ENCODE measurements around the gene MCRS1.
"Not testable (repeated sequence)": the region's sequence is repeated elsewhere in the genome, so short reads cannot be mapped to it uniquely, and the experiment has no call there.

MCRS1 gene, protein sequence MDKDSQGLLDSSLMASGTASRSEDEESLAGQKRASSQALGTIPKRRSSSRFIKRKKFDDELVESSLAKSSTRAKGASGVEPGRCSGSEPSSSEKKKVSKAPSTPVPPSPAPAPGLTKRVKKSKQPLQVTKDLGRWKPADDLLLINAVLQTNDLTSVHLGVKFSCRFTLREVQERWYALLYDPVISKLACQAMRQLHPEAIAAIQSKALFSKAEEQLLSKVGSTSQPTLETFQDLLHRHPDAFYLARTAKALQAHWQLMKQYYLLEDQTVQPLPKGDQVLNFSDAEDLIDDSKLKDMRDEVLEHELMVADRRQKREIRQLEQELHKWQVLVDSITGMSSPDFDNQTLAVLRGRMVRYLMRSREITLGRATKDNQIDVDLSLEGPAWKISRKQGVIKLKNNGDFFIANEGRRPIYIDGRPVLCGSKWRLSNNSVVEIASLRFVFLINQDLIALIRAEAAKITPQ

GRCh38 chr12:49567611-49568441, at the start of gene MCRS1:
Gene MCRS1, minus strand, starts transcription at chr12:49568142. Its CDS starts 1,411 bp downstream, at chr12:49566731.
- peak in 57 of 58 donors; percentile 66 to 94 (median 85) for DNase-seq

DNA sequence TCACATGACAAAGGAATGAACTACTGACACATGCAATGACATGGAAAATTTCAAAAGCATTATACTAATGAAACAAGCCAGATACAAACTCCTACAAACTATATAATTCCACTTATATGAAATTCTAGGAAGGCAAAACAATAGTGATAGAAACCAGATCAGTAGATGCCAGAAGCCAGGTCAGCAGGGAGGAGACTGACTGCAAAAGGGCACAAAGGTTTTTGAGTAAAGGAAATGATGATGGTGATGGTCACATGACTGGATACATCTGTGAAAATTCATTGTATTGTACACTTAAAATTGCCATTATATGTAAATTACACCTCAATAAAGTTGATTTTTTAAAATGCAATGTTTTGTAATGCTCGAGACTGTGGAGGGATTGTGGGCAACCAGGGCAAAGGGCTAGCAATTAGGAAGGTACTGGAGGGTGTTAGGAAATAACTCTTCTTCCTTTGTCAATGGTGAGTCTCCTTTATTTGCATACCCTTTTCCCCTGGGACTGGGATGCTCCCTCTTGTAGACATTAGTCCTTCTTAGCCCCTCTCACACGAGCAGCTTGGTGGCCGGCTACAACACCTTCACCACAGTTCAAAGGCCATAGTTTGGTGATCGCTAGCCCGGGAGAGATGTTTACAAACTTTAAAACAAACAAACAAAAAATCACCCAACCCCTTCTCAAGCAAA, 48.7 kb upstream of the MCRS1 start:
- no peak for DNase-seq

GRCh38 chr12:49615725-49616124, 47.8 kb upstream of the MCRS1 start:
- no peak for DNase-seq

DNA sequence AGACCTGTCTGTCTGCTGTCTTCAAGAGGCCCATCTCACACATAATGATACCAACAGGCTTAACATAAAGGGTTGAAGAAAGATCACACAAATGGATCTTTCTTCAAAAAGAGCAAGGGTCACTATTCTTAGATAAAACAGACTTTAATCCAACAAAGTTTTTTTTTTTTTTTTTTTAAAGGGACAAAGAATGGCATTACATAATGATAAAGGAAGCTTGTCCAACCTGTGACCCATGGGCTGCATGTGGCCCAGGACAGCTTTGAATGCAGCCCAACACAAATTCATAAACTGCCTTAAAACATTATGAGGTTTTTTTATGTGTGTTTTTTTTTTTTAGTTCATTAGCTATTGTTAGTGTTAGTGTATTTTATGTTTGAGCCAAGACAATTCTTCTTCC, 44.3 kb upstream of the MCRS1 start:
- DNase-seq, result no peak

DNA sequence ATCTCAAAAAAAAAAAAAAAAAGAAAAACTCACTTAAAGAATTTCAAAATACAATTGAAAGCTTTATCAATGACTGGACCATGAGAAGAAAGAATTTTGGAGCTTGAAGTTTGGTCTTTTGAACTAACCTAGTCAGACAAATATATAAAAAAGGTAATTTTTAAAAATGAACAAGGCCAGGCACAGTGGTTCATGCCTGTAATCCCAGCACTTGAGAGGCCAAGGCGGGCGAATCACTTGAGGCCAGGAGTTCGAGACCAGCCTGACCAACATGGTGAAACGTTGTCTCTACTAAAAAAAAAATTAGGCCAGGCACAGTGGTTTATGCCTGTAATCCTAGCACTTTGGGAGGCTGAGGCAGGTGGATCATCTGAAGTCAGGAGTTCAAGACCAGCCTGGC, 42.8 kb upstream of the MCRS1 start:
- DNase-seq, result not testable (repeated sequence)

- no peak for DNase-seq
Measured at GRCh38 chr12:49609875-49610154, 41.9 kb upstream of the MCRS1 start.

DNA sequence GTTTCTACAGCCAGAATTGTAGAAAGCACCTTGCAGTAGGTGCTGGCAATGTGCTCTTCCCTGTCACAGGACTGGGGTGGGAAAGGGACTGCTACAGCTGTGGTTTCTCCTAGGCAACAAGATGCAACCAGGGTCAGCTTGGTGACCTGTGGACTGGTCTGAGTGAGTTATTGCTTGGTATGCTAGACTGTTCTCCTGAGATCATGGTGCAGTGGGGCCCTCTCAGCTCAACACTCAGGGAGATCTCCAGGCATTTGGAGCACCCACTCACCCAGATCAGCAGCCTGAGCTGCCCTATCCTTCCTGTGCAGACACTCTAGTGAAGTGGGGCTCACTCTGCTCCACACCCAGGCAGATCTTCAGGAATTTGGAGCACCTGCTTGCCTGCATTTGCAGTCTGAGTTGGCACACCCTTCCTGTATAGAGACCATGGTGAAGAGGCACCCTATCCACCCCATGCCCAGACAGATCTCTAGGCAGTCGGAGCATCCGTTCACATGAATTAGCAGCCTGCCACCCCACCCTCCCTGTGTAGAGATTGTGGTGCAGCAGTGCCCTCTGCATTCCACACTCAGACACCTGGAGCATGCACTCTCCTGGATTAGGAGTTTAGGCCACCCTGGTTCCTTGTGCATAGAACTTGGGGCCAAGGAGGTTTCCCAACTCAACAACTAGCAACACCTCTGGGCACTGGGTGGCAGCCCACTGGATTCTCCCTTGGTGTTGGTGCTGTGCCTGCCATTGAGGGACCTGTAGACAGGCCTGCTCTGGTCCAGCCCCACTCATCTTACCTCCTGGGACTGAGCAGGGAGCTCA, 41.3 kb upstream of the MCRS1 start:
- DNase-seq, result no peak

GRCh38 chr12:49605539-49605938, 37.6 kb upstream of the MCRS1 start, which contains the start of gene FAM186B:
Gene FAM186B, minus strand, starts transcription at chr12:49605639. Its CDS starts 162 bp downstream, at chr12:49605477.
- not testable (repeated sequence) for DNase-seq

GRCh38 chr12:49604856-49605255, 36.9 kb upstream of the MCRS1 start:
- DNase-seq, result no peak

DNA sequence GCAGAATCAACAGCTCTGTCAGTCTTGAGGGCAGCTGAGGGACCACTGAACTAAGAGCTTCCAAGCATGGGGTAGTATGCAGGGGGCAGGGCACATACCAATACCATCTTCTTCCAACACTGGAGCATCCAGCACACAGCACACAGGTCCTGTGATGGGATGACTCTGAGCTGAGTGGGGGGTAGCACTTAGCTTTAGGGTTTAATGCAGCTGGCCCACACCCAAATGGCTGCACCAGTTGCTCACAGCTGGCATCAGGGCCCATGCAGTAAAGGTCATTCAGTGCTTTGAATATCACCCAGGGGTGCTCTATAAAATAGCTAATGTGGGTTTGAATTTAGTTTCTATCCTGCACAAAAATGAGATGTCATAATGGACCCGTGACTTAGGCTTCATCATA, 35.8 kb upstream of the MCRS1 start:
- no peak for DNase-seq

GRCh38 chr12:49599961-49600360, 32.0 kb upstream of the MCRS1 start:
- DNase-seq, result no peak

GRCh38 chr12:49598527-49598926, 30.6 kb upstream of the MCRS1 start:
- no peak for DNase-seq

GRCh38 chr12:49588721-49589516, 21.0 kb upstream of the MCRS1 start:
- DNase-seq, result peak in 2 of 58 donors; percentile 19 to 33

DNA sequence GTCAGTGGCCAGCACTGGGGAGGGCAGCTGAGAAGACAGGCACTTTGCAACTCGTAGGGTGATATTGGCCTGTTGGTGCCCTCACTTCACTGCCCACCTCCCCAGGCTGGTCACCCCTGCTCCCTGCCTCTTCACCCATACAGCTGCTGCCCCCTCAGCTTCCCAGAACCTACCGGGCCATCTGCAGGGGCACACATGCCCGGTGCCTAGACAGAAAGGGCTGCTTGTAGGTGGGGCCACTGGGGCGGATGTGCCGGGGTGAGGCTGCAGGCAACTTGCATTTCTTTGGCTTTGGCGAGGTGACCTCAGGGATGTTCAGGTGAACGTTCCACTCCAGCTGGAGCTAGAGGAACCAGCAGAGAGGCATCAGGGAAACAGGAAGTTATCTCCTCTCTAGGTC, 20.3 kb upstream of the MCRS1 start:
- no peak for DNase-seq

- DNase-seq, result no peak
Measured at GRCh38 chr12:49587174-49587908, 19.4 kb upstream of the MCRS1 start.

- DNase-seq, result peak in 1 of 58 donors; percentile 16
Measured at GRCh38 chr12:49585477-49586459, 17.8 kb upstream of the MCRS1 start.

DNA sequence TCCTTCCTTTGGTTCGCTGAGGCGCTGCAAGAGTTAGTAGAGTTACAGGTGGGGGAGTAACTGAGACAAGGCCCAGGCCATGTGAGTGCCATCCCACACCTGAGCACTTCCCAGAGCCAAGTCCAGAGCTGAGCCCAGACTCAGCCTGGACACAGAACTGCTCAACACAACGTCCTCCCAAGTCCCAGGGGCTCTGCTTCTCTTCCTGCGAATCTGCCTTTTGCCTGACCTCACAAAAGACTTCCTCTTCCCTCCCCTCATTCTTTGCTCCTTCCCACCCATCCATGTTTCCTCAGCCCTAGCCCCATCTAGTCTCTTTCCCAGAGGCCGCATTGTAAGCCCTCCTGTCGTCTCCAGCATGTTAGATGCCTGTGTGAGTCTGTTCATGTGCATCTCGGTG, 16.6 kb upstream of the MCRS1 start:
- DNase-seq, result no peak
